Fibroblast of mammary gland (primary cell): ENCODE data around the gene YLPM1.
A peak's percentile ranks its signal among the peaks of the same experiment; 100 is the strongest.

Source experiments
- DNase-seq: peaks from one replicate; pipeline ENCODE4 v3.0.0-alpha.2; 2010; ENCODE audit warnings: low read depth
- H3K4me3 ChIP-seq: 2 replicates; pipeline ENCODE4 v1.5.1; 2011; ENCODE audit warnings: low read depth, mild to moderate bottlenecking, low read length, moderate library complexity; ENCODE audit not compliant: control insufficient read depth
- CTCF ChIP-seq: conservative IDR thresholded peaks from 2 replicates; pipeline ENCODE4 v1.5.1; 2011; ENCODE audit warnings: low read depth, low read length, inconsistent platforms; ENCODE audit not compliant: control insufficient read depth, insufficient read depth

YLPM1 gene

GRCh38 chr14:74733221-74733620 lies 29.9 kb upstream of the YLPM1 start:
- no peak overlapping the region for H3K4me3 ChIP-seq
- TF ChIP-seq CTCF = no peak
- DNase-seq = no peak

DNA sequence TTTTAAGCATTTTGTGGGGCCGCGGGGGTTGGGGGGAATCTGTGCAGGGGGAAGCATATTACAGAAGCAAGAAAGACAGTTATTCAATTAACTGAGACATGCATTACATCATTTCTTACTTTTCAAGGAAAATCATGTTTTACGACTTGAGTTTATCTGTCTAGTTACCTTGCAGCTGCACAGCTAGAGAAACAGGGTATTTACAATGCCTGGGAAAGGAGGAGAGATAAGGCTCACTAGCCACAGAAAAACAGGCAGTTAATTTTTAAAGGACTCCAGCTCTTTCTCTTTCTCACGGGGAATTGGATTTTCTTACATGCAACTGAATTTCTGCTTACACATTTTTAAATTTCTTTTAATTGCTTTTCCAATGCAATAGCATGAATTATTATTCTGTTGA lies 28.0 kb upstream of the YLPM1 start:
- no peak for TF ChIP-seq CTCF
- H3K4me3 ChIP-seq = no peak overlapping the region
- no peak for DNase-seq

DNA sequence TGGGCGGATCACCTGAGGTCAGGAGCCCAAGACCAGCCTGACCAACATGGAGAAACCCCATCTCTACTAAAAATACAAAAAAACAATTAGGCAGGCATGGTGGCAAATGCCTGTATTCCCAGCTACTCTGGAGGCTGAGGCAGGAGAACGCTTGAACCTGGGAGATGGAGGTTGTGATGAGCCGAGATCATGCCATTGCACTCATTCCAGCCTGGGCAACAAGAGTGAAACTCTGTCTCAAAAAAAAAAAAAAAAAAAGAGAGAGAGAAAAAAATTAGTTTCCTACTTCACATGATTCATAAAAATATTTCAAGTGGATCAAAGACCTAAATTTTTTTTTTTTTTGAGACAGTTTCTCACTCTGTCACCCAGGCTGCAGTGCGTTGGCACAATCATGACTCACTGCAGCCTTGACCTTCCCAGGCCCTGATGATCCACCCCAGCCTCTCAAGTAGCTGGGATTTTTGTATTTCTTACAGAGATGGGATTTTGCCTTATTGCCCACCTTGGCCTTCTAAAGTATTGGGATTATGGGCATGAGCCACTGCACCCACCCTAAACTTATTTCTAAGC lies 25.3 kb upstream of the YLPM1 start:
- TF ChIP-seq CTCF = no peak
- DNase-seq = peak; percentile 77
- H3K4me3 ChIP-seq = no peak overlapping the region

- peak; percentile 35 for DNase-seq
- no peak overlapping the region for H3K4me3 ChIP-seq
- no peak for TF ChIP-seq CTCF
Observed at GRCh38 chr14:74739293-74740030, 23.7 kb upstream of the YLPM1 start.

DNA sequence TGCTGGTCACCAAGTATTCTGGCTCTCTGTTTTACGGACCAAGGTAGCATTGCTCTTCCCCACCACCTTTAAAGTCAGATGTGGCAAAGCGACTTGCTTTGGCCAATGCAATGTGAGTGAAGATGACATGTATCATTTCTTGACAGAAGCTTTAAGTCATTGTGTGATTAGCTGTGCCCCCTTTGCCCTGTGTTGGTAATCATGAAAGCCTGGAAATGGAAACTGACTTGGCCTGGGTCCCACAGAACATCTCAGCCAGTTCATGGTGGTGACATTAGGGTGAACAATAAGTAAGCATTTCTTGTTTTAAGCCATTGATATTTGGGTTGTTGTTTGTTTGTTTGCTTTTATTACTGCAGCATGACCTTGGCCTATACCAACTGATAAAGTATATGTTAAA lies 15.9 kb upstream of the YLPM1 start:
- no peak overlapping the region for H3K4me3 ChIP-seq
- TF ChIP-seq CTCF = no peak
- DNase-seq = no peak

DNA sequence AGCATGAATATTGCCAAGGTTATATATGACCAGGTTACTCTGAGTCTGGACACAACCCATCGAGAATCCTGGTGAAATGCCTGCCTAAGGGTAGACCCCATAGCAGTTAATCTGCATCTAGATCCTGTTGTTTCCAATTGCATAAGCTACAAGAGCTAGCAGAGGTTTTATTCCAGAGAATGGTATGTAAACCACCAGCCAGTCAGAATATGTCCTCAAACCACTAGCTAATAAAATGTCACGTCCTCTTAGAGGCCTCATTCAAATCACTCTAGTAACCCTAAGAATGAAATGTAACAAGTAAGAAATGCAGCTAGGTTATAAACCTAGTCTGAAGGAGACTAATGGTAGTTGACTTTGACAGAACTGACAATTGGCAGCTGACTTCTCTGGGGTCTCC lies 9.0 kb upstream of the YLPM1 start:
- DNase-seq = no peak
- H3K4me3 ChIP-seq = no peak overlapping the region
- TF ChIP-seq CTCF = no peak

DNA sequence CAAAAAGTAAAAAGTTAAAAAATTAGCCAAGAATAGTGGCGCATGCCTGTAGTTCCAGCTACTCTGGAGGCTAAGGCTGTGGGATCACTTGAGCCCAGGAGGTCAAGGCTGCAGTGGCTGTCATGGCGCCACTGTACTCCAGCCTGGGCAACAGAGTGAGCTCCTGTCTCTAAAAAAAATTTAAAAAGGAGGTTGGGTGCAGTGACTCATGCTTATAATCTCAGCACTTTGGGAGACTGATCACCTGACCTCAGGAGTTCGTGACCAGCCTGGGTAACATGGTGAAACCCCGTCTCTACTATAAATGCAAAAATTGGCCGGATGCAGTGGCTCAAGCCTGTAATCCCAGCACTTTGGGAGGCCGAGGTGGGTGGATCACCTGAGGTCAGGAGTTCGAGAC lies 8.2 kb upstream of the YLPM1 start:
- no peak for DNase-seq
- no peak overlapping the region for H3K4me3 ChIP-seq
- no peak for TF ChIP-seq CTCF
